Testis (tissue), 2 donors: ENCODE results near the gene NCOR1.

ENCODE experiments used
- CTCF ChIP-seq, 3 experiments: fragments of 450-650 bp in 2 of 3; fragments of 200-600 bp in 1 of 3; sonication (generic) in 1 of 3; IDR thresholded peaks; one replicate each; pipeline ENCODE4 v1.5.1; 2016 to 2019; ENCODE audit warnings: antibody characterized with exemption in 3 of 3, mild to moderate bottlenecking in 2 of 3, moderate library complexity in 1 of 3
- POLR2A ChIP-seq: fragments of 450-650 bp; IDR thresholded peaks from one replicate; pipeline ENCODE4 v1.6.1; 2017; ENCODE audit warnings: antibody characterized with exemption, mild to moderate bottlenecking, moderate library complexity

DNA sequence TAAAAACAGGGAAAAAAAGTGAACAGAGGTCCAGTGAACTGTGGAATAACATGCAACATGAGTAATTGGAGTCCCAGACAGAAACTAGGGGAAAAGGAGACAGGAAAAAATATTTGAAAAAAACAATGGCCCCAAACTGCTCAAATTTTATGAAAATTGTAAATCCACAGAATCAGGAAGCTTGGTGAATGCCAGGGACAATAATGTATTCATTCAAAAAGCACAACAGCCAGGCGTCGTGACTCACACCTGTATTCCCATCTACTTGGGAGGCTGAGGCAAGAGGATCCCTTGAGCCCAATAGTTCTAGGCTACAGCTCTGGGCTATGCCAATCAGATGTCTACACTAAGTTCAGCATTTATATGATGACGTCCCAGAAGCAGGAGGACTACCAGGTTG lies 23.7 kb downstream of the NCOR1 start:
- TF ChIP-seq CTCF (IDR thresholded peaks at IDR 0.05) (no peak), POLR2A (no peak)
